Measurements from ENCODE around the gene ADGRB3. TPM values are rescaled to one million over a fixed set of nuclear protein-coding genes. Genes with fewer than 3 reads are reported as not detected.

ADGRB3 gene
- total RNA-seq, 1 donor from 2014 or later: not detected

DNA sequence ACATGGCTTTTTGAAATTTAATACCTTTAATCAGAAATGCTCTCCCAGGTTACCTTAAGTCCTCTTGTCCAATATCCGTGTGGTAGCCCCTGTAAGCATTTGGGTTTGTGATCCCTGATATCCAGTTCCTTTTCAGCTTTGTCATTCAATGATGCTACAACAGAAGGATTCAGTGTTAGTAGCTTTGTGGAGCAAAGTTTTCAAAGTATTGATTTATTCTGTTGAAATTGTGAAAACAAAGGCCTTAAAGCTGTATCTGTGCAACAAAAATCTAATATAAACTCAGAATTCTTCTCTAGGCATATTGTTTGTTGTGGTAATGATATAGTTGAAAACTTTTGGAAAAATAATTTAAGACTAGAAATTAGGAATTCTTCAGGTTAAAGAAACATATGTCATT, 91.9 kb downstream of the ADGRB3 start:
- TF ChIP-seq, protein P1, sequence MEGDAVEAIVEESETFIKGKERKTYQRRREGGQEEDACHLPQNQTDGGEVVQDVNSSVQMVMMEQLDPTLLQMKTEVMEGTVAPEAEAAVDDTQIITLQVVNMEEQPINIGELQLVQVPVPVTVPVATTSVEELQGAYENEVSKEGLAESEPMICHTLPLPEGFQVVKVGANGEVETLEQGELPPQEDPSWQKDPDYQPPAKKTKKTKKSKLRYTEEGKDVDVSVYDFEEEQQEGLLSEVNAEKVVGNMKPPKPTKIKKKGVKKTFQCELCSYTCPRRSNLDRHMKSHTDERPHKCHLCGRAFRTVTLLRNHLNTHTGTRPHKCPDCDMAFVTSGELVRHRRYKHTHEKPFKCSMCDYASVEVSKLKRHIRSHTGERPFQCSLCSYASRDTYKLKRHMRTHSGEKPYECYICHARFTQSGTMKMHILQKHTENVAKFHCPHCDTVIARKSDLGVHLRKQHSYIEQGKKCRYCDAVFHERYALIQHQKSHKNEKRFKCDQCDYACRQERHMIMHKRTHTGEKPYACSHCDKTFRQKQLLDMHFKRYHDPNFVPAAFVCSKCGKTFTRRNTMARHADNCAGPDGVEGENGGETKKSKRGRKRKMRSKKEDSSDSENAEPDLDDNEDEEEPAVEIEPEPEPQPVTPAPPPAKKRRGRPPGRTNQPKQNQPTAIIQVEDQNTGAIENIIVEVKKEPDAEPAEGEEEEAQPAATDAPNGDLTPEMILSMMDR (IDR thresholded peaks at IDR 0.05; ENCODE audit: insufficient read depth, low read length, severe bottlenecking): no peak
- FAIRE-seq: no peak
- H3K4me3 ChIP-seq (ENCODE audit: low read depth, low read length): no peak overlapping the region
- H3K36me3 ChIP-seq (ENCODE audit: control insufficient read depth, insufficient read depth, low read length): no peaks in the 10 kb centered on the region
- DNase-seq (ENCODE audit: low read depth): no peak
- H3K27me3 ChIP-seq (ENCODE audit: control insufficient read depth, insufficient read depth, low read length): no peaks in the 10 kb centered on the region

GRCh38 chr6:68727699-68728098, 92.6 kb downstream of the ADGRB3 start:
- DNase-seq (ENCODE audit: low read depth) (no peak), FAIRE-seq (no peak)
- Histone ChIP-seq H3K36me3 (ENCODE audit: control insufficient read depth, insufficient read depth, low read length) (no peaks in the 10 kb centered on the region), H3K27me3 (ENCODE audit: control insufficient read depth, insufficient read depth, low read length) (no peaks in the 10 kb centered on the region), H3K4me3 (ENCODE audit: low read depth, low read length) (no peak overlapping the region)
- TF ChIP-seq, protein P1 (IDR thresholded peaks at IDR 0.05; ENCODE audit: insufficient read depth, low read length, severe bottlenecking): no peak

DNA sequence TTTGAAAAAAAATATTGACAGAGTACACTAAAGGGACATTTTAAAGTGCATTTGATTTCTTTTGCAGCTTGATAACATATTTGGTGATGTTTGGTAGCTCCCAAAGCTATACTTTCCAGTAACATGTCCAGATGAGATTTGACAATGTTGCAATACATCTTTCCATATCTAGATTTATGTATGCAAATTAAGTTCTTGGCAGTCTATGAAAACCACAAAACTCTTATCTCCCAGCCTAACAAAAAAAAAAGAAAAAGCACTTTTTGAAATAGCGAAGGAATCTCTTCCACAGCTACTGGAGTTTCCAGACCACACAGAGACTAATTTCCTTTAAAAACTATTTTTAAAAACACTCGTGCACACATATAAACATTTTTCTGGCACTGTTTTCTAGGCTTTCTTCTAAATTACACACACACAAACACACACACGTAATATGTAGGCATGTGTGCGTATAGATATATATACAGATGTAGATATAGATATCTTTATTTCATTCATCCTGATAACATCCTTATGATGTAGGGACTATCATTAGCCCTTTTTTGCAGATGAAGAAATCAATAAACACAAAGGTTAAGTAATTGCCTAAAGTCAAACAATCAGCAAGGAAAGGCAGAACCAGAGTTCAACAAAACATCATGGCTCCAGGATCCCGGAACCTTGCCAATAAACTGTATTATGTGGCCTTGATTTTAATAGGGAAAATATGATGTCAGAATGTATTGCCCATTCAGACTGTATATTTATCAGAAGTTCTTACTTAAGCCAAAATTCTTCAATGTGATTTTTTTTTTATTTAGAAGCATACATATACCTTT, 93.3 kb downstream of the ADGRB3 start:
- no peak overlapping the region for H3K4me3 ChIP-seq (ENCODE audit: low read depth, low read length)
- DNase-seq (ENCODE audit: low read depth) (peak; percentile 8), FAIRE-seq (no peak)

GRCh38 chr6:68729377-68729903, 94.4 kb downstream of the ADGRB3 start:
- Histone ChIP-seq H3K36me3 (ENCODE audit: control insufficient read depth, insufficient read depth, low read length) (no peaks in the 10 kb centered on the region), H3K27me3 (ENCODE audit: control insufficient read depth, insufficient read depth, low read length) (no peaks in the 10 kb centered on the region), H3K4me3 (ENCODE audit: low read depth, low read length) (no peak overlapping the region)
- FAIRE-seq (no peak), DNase-seq (ENCODE audit: low read depth) (no peak)
- TF ChIP-seq, protein P1 (IDR thresholded peaks at IDR 0.05; ENCODE audit: insufficient read depth, low read length, severe bottlenecking): no peak

More for the DNA sequence above, 93.3 kb downstream of the ADGRB3 start:
- TF ChIP-seq, protein P1 (IDR thresholded peaks at IDR 0.05; ENCODE audit: insufficient read depth, low read length, severe bottlenecking): no peak
- H3K27me3 ChIP-seq (ENCODE audit: control insufficient read depth, insufficient read depth, low read length): no peaks in the 10 kb centered on the region
- H3K36me3 ChIP-seq (ENCODE audit: control insufficient read depth, insufficient read depth, low read length): no peaks in the 10 kb centered on the region

DNA sequence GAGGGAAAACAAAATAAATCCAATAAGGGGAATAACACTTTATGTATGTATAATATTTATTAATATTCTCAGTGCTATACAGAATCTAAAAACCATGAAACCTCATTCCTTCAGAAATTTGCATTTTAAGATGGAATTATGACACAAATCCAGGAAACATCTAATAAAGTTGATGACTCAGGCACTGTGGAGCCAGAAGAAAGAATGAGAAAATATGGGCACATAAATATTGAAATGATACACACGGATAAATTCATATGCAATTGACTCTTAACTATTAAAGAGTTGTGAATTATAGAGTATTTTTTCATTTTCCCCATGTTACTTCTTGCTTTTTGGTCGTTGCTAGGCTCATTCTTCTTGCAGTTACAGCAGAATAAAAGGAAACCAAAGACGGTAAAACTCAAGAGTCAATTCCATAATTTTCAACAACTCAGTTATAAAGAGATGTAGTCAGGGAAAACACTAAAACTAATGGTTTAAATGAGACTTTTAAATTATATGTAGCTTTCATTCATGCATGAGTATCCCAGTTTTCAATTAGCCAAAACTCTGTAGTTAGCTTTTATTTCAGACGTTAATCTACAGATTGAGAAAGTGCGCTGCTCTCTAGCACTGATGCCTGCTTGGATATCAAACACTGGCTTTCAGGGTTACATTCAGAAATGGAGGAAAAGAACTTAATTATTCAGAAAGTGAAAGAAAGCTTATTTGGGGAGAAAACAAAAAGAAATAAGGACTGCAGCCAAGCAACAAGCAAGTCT, 95.4 kb downstream of the ADGRB3 start:
- FAIRE-seq (no peak), DNase-seq (ENCODE audit: low read depth) (no peak)
- Histone ChIP-seq H3K4me3 (ENCODE audit: low read depth, low read length) (no peak overlapping the region), H3K36me3 (ENCODE audit: control insufficient read depth, insufficient read depth, low read length) (no peaks in the 10 kb centered on the region), H3K27me3 (ENCODE audit: control insufficient read depth, insufficient read depth, low read length) (no peaks in the 10 kb centered on the region)
- TF ChIP-seq, protein P1 (IDR thresholded peaks at IDR 0.05; ENCODE audit: insufficient read depth, low read length, severe bottlenecking): no peak

Measured in bronchial epithelial cell (primary cell).